HL-60 (cell line): ENCODE data around the gene DCC.

Source experiments
- DNase-seq, 2 experiments: peaks; one replicate each; pipeline ENCODE4 v3.0.0-alpha.2; 2010 to 2020; ENCODE audit warnings: low read depth in 1 of 2, low spot score in 1 of 2
- H3K27ac ChIP-seq: fragments of 250-450 bp; sonication (Bioruptor Pico); replicated peaks from 2 replicates; pipeline ENCODE4 v1.5.1; 2020; ENCODE audit warnings: mild to moderate bottlenecking, moderate library complexity
- H3K27me3 ChIP-seq: fragments of 250-450 bp; sonication (Bioruptor Pico); 2 replicates; pipeline ENCODE4 v1.5.1; 2021; ENCODE audit warnings: mild to moderate bottlenecking, moderate library complexity; ENCODE audit not compliant: insufficient read depth, poor library complexity, severe bottlenecking
- H3K4me3 ChIP-seq: replicated peaks from 2 replicates; pipeline ENCODE4 v1.5.1; 2011; ENCODE audit warnings: mild to moderate bottlenecking, control low read depth, low read length; ENCODE audit not compliant: insufficient read depth
- CTCF ChIP-seq: IDR thresholded peaks from one replicate; pipeline ENCODE4 v1.5.1; 2011; ENCODE audit warnings: low read length, control low read depth, inconsistent platforms; ENCODE audit not compliant: insufficient read depth
- GABPA ChIP-seq: IDR thresholded peaks from 2 replicates; pipeline ENCODE4 v1.6.1; 2012; ENCODE audit warnings: low read depth
- POLR2AphosphoS5 ChIP-seq: IDR thresholded peaks from 2 replicates; pipeline ENCODE4 v1.6.1; 2012; ENCODE audit warnings: low read depth
- SPI1 ChIP-seq: IDR thresholded peaks from 2 replicates; pipeline ENCODE4 v1.6.1; 2012; ENCODE audit warnings: low read depth, mild to moderate bottlenecking, borderline replicate concordance
- TF ChIP-seq, protein P1 (sequence below): IDR thresholded peaks from 2 replicates; pipeline ENCODE4 v1.6.1; 2012; ENCODE audit warnings: low read depth; ENCODE audit not compliant: insufficient replicate concordance

Gene DCC

GRCh38 chr18:53380063-53380639 is 1040.2 kb downstream of the DCC start:
- TF ChIP-seq CTCF (peak; percentile 33), GABPA (no peak)
- Histone ChIP-seq H3K4me3 (no peak overlapping the region), H3K27ac (no peak overlapping the region), H3K27me3 (no peaks in the 10 kb centered on the region)
- no peak for DNase-seq

DNA sequence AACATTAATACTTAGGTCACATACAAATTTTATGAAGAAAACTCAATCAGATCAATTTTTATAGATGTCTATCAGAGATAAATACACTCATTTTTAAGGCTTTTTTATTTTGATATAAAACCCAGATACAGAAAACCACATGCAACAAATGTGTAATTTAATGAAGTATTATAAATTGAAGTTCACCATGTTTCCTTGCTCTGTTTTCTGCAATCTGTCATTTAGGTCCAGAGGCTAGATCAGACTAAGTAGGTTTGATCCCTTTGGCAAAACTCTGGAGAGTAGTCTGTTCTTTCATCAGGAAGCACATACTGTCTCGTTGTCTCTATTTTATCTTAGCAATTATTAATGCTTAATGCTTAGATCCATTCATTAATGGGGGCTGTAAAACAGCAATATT is 1042.9 kb downstream of the DCC start:
- Histone ChIP-seq H3K4me3 (no peak overlapping the region), H3K27me3 (no peaks in the 10 kb centered on the region), H3K27ac (no peak overlapping the region)
- no peak for DNase-seq
- TF ChIP-seq CTCF, result no peak
- TF ChIP-seq SPI1, result no peak
- no peak for TF ChIP-seq GABPA
- TF ChIP-seq POLR2AphosphoS5, result no peak
- TF ChIP-seq, protein P1, sequence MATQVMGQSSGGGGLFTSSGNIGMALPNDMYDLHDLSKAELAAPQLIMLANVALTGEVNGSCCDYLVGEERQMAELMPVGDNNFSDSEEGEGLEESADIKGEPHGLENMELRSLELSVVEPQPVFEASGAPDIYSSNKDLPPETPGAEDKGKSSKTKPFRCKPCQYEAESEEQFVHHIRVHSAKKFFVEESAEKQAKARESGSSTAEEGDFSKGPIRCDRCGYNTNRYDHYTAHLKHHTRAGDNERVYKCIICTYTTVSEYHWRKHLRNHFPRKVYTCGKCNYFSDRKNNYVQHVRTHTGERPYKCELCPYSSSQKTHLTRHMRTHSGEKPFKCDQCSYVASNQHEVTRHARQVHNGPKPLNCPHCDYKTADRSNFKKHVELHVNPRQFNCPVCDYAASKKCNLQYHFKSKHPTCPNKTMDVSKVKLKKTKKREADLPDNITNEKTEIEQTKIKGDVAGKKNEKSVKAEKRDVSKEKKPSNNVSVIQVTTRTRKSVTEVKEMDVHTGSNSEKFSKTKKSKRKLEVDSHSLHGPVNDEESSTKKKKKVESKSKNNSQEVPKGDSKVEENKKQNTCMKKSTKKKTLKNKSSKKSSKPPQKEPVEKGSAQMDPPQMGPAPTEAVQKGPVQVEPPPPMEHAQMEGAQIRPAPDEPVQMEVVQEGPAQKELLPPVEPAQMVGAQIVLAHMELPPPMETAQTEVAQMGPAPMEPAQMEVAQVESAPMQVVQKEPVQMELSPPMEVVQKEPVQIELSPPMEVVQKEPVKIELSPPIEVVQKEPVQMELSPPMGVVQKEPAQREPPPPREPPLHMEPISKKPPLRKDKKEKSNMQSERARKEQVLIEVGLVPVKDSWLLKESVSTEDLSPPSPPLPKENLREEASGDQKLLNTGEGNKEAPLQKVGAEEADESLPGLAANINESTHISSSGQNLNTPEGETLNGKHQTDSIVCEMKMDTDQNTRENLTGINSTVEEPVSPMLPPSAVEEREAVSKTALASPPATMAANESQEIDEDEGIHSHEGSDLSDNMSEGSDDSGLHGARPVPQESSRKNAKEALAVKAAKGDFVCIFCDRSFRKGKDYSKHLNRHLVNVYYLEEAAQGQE, result no peak

GRCh38 chr18:53385889-53386288 is 1045.9 kb downstream of the DCC start:
- DNase-seq, result no peak
- Histone ChIP-seq H3K27me3 (no peaks in the 10 kb centered on the region), H3K27ac (no peak overlapping the region), H3K4me3 (no peak overlapping the region)
- TF ChIP-seq SPI1 (peak; percentile 92), GABPA (no peak)

GRCh38 chr18:53387581-53387980 is 1047.6 kb downstream of the DCC start:
- H3K4me3 ChIP-seq, result no peak overlapping the region
- no peaks in the 10 kb centered on the region for H3K27me3 ChIP-seq
- no peak overlapping the region for H3K27ac ChIP-seq
- DNase-seq, result no peak
- TF ChIP-seq SPI1 (no peak), GABPA (no peak), POLR2AphosphoS5 (no peak), CTCF (no peak)
- TF ChIP-seq, protein P1, result no peak
